GM12874 (cell line): Measurements from ENCODE around the gene F10.

Experiments
- CTCF ChIP-seq: IDR thresholded peaks from 2 replicates; pipeline ENCODE4 v1.5.1; 2011; ENCODE audit warnings: low read depth, mild to moderate bottlenecking, control low read depth, low read length, moderate library complexity; ENCODE audit not compliant: insufficient read depth

F10 gene

DNA sequence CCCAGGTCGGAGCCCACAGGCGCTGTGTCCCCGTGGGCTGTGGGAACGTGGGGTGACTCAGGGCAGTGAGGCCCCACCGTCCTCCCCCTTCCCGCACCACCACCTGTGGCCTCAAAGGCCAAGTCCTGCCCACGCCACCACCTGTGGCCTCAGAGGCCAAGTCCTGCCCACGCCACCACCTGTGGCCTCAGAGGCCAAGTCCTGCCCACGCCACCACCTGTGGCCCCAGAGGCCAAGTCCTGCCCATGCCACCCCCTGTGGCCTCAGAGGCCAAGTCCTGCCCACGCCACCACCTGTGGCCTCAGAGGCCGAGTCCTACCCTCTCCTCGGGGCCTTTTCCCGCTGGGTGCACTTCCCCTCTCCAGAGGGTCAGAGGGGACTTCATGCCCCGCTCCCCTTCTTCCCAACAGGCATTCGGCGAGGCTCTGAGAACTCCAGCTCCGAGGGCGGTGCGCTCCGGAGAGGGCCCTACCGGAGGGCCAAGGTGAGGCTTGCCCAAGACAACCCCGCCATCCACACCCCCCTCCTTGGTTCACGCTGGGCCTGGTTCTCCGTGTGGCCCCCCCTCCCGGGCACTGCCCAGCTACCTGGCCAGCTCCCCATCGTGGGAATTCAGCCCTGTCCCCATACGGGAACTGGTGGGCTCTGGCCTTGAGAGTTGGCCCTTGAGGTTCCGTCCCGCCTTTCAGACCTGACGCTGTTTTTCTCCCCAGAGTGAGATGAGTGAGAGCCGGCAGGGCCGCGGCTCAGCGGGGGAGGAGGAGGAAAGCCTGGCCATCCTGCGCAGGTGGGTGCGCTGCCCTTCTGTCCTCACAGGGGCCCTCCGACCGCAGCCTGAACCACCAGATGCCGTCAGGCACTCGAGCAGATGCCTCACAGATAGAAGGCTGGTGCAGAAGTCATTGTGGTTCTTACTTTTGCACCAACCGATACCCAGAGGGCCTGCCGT lies 44.4 kb upstream of the F10 start:
- no peak for TF ChIP-seq CTCF

DNA sequence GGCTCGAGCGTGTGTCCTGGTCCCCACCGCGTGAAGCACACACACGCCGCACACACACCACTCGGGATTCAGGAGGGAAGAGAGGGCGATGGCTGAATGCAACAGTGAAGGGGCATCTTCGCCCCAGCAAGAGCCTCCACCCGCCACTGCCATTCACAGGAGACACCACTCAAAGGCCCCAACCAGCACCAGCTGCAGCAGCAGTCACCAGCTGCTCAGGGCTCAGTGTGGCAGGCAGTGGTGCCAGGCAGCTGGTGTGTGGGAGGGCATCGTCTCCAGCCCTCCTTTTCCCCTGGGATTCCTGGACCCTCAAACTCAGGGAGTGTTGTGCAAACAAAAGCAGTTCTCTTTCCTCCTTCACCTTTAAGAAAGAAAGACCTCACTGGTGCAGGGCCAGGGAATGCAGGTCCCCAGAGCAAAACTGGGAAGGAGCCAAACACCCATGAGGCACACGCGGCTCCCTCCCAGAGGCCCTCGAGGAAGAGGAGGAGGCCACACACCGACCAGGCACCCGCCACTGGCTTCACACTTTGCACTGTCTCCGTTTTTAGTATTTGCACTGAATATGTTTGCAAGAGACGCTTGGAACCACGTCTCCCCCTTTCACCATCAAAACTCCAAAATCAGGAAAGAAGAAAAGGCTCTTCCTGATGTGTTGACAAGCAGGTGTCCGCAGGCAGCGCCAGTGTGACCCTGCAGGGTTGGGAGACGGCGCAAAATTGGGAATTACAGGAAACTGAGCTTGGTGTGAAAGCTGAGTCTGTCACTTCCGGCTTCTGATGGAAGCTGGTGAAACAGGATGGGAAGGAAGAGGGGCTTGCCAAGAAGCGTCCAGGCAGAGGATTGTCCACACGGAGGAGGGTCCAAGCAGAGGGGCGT lies 43.5 kb upstream of the F10 start:
- TF ChIP-seq CTCF: no peak

- TF ChIP-seq CTCF: no peak
These were observed 42.2 kb upstream of the F10 start for GRCh38 chr13:113080361-113080831.

- no peak for TF ChIP-seq CTCF
These were observed 41.6 kb upstream of the F10 start for GRCh38 chr13:113080901-113081521.

DNA sequence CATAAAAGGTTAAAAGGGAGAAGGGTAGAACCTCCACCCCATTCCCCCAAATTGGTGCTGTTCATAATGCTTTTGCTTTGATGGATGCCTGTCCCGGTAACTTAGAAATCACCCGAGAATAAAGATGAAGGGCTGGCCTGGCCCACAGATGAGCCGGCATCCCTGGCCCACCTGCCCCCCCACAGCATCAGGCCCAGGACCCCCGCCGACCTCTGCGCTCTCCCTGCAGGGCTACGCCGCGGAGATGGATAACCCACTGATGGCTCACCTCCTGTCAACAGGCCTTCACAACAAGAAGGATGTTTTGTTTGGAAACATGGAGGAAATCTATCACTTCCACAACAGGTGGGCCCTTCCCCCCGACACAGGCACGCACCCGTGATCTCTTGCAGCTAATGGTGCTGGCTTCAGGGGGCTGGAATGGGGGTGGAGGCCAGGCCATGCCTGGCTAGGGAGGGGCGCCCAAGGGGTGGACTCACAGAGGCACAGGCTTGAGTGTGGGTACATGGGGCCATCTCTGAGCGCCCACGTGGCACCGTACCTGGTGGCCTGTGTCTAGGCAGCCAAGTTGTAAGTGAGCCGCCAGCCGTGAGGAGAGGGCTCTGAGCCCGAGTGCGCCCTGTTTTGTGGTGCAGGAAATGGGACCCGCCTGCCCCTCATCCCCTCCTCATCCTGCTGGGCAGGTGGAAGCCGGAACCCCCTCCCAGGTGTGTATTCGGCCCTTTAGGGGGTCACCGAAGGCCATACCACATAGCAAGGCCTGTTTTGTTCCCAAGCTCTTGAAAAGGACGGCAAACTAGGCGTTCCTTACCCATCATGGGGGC lies 40.2 kb upstream of the F10 start:
- TF ChIP-seq CTCF: no peak

- no peak for TF ChIP-seq CTCF
These were observed 39.6 kb upstream of the F10 start for GRCh38 chr13:113083022-113083373.
